Activated CD4-positive, alpha-beta T cell treated with anti-CD3 and anti-CD28 coated beads for 4 hours (primary cell): ENCODE measurements around the gene CD59.
A peak's percentile ranks its signal among the peaks of the same experiment; 100 is the strongest.
"Not testable (repeated sequence)": the region's sequence is repeated elsewhere in the genome, so short reads cannot be mapped to it uniquely, and the experiment has no call there.

ENCODE experiments used
- DNase-seq, 2 donors: peaks; one replicate each; pipeline ENCODE4 v3.0.0-alpha.2; 2020

The CD59 gene

GRCh38 chr11:33713151-33713855 is 22.9 kb downstream of the CD59 start:
- no peak for DNase-seq

GRCh38 chr11:33712436-33712835 is 23.8 kb downstream of the CD59 start:
- DNase-seq, result no peak

DNA sequence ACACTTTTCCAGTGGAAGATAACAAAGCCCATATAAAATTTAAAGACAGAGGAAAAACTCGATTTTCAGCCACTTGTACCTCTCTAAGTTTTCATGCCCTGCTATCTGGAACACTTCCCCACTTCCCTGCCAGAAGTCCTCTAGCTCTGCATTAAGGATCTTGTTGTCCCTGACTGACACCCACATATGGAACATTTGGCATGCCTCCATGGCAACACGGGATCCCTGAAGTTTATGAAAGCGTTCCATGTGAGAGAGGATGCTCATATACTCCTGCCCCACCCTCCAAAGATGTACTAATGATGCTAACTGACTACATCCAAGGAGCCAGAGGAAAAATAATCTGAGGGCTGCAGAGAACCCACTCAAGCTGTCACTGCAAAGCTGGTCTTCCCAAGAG is 26.8 kb downstream of the CD59 start:
- DNase-seq, result no peak

- DNase-seq, result no peak
Measured at GRCh38 chr11:33708985-33709384, 27.2 kb downstream of the CD59 start.

- DNase-seq, result not testable (repeated sequence)
Measured at GRCh38 chr11:33707831-33708230, 28.4 kb downstream of the CD59 start.

- no peak for DNase-seq
Measured at GRCh38 chr11:33706966-33707365, 29.3 kb downstream of the CD59 start.

DNA sequence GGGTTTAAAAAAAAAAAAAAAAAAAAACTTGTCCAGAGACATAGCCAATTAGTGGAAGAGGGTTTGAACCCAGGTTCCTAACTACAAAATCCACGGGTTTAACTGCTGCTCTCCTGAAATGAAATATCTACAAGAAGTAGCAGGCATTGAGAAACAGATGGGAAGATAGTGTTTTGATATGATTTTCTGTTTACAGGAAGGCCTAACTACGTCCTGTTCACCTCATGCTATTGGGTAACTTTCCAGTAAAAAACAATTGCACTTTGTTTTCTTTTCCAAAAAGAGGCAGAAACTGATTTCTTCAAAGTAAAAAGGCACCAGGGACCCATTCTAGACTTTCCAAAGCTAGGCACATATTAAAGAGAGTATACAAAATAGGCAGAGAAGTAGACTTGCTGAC is 29.7 kb downstream of the CD59 start:
- DNase-seq, result no peak

DNA sequence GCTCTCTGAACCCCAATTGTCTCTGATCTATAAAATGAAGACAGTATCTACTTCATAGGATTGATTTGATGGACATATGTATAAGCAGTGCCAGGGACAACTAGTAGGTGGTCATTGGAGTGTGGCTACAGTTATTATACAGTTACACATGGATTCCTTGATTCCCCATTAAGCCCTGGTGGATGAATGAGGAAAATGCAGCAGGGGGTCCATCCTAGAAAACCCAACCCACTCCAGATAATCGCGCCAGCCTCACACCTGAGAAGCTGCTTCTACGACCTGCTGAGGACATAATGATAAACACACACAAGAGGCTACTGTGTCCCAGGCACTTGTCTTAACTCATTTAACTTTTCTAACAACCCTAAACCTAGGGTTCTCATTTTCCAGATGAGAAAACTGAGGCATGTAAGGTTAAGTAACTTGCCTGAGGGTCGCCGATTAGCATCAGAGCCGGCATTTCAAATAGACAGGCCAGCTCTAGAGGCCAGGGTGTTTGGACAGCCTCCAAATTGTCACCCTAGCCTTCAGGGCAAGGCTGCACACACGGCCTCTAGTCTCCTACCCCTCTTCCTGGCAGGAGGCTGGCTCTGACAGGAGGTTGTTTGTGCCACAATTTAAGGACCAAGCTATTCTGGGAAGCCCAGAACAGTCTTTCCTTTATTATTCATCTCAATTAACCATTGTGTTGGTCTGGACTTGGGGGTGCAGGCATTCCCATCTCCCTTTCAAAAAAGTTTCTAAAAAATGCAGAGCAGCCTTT is 31.8 kb downstream of the CD59 start:
- no peak for DNase-seq

DNA sequence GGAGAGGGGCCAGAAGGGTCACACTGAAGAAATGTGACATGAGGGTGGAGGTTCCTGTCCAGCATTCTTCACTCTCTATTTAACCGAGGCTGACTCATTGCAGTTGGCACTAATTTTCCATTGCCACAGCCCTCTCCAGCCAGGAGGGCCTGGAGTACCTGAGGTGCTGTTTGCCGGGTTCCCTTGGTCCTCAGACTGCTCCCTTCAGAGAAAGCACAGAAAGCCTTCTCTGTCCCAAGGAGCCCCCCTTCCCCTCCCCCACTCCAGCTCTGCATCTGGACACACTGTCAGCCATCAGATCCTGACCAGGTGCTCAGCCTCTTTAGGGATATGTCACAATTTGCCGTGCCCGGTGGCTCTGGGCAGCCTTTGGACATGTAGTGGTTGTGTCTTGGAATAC is 32.4 kb downstream of the CD59 start:
- DNase-seq, result no peak

- no peak for DNase-seq
Measured at GRCh38 chr11:33703234-33703633, 33.0 kb downstream of the CD59 start.

DNA sequence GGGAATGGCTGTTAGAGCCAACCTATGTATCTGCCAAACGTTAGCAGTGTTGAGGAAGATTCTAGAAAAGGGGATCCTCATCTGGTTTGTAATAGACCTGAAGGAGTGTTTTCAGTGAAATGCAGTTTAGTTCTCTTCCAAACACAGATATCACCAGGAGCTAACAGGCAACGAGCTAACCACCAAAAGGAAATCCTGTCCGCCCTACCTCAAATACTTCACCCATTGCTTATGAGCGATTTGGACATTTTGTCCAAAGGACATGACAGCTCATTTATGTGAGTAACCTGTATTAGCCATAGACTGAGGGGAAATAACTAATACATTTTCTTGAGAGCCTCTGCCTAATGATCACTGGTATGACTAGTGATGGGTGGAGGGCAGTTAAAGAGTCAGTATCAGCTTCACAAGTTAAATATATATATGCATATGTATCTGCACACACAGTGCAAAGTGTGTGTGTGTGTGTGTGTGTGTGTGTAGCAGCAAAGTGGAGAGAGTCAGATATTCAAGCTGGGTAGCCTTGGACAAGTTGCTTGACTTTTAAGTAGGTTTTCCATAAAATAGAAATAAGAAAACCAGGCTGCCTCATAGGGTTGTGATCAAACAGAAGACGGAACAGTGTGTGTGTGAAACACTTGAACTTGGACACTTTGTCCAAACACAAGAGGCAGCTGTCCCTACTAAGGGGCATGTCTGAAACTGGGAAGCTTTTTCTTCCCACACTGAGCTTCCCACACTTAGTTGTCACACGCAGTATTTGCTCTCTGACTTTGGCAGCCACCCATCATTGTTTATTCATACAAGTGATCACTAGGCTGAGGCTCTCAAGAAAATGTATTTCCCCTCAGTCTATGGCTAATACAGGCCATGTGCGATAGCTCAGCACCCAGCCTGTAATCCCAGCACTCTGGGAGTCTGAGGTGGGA is 34.7 kb downstream of the CD59 start:
- DNase-seq, result no peak

DNA sequence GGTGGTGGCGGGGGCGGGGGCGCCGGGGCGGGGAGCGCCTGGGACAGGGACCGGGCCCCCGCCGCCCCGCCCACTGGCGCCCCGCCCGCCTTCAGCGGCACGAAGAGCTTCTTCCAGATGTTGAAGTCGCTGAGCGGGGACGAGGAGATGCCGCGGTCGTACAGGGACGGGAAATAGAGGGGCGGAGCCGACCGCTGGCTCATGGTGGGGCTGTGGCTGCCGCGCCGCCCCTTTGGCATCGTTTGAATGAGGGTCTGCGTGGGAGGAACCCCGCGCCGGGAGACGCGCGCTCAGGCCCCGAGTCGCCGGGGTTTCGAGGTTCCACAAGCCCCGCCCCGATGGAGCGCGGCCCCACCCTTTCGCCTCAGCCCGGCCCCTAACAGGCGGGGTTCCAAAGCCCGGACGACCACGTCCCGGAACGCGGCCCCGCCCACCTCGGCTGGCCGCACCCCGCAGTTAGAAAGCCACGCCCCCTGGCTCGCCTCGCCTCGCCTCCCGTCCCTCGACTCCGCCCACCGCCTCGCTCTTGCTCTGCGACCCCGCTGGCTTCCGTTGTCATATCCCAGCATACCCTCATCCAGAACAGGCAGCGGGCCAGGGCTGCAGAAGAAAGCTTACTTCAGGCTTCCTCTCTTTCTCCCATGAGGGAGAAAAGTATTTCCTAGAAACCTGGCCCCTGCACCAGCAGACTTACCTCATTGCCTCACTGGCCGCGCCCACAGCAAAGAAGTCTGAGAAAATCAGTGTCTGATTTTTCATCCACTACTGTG is 35.5 kb downstream of the CD59 start, which contains the start of gene C11orf91:
Gene C11orf91, minus strand, starts transcription at position 325 of the 770 bp plus-strand sequence. Its CDS starts 86 bp downstream, at position 239.
- DNase-seq, result peak; percentile 90 to 95

GRCh38 chr11:33700063-33700501 is 36.1 kb downstream of the CD59 start:
- DNase-seq, result no peak

DNA sequence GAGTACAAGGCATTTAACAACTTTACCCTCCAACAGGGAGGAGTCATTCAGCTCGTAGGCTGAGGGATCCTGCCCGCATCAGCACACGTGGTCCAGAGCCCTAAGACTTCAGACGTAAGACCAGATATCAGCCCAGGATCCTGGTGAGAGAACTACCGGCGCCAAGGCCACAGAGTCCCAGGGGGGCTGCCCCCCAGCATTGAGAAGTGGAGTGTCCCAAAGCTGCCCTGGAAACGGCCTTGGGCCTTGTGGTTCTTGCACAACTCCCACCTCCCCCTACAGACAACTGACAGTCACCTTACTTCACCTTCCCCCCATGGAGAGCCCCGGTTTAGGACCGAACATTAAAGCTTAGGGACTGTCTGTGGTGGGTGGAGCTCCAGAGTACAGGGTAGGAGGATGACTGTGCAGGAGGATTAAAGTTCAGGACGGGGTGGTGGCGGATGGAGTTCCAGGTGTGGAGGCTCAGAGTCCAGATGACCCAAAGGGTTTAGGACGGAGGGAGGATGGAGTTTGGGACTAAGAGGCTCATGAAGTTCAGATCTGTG is 36.6 kb downstream of the CD59 start:
- no peak for DNase-seq

GRCh38 chr11:33698921-33699320 is 37.3 kb downstream of the CD59 start:
- no peak for DNase-seq

DNA sequence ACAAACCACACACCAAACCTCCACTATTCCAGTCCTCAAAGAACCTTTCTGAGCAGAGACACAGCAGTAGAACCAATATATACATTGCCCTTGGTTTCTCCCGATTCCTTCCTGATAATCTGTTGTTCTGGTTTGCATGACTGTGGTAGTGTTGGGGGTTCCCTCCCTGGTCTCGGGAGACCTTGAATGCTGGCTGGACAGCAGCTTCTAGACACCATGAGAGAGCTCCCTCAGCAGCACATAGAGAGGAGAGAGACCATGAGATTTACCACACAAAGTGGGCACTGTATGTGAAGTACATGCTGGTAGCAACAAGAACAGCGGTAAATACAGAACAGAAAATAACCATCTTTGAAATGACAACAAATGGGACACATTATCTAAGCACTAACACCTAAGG is 38.2 kb downstream of the CD59 start:
- no peak for DNase-seq

GRCh38 chr11:33696931-33697638 is 39.1 kb downstream of the CD59 start:
- DNase-seq, result no peak

GRCh38 chr11:33696411-33696810 is 39.8 kb downstream of the CD59 start:
- no peak for DNase-seq

DNA sequence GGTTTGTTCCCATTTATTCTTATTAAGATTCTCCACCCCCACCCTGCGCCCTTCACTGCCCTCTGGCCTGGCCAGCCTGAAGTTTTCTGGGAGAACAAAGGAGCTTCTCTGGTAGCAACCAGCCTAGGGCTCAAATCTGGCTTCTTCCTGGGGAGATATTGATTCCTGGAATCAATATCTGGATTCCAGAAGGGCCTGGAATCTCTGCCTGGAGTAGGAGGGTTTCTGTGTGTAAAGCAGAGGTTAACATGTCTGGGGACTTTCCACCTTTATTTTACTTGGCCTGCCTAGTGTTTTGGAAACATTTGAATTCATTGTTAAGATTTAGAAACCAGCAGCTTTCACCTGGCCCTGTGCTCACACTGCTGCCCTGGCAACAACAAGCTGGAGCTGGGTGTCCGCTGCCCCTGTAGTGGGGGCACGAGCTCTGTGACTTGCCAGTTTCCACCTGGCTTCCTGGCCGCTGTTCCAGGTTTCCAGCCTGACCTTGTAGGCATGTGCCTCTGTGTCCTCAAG is 41.1 kb downstream of the CD59 start:
- no peak for DNase-seq

DNA sequence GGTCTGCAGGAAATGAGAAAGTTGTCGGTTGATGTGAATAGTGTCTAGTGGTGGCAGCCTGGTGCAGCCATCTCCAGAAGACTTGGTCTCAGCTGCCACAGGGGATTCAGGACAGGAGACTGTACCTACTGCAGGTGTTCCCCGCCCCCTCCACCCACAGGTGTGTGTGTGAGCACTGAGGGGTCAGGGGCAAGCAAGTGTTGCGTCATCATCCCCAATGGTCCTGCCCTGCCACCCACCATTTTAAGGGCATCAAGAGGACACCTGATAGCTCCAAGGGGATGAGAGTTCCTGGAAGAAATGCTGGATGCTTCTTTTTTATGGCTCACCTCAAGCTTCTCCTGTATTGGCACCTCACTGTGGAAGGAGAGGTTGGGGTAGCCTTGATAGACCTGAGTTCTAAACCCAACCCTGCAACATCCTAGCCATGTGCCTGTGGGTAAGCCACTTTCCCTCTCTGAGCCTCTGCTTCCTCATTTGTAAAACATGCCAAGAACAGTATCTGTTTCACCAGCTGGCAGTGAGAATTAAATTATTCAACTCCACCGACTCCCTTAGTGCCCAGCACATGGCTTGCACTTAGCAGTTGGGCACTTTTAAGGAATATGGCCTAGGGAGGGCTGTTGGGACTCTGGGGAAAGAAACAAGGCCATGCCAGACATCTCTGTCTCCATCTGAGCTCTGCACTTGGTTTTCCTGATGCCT is 41.7 kb downstream of the CD59 start:
- no peak for DNase-seq

DNA sequence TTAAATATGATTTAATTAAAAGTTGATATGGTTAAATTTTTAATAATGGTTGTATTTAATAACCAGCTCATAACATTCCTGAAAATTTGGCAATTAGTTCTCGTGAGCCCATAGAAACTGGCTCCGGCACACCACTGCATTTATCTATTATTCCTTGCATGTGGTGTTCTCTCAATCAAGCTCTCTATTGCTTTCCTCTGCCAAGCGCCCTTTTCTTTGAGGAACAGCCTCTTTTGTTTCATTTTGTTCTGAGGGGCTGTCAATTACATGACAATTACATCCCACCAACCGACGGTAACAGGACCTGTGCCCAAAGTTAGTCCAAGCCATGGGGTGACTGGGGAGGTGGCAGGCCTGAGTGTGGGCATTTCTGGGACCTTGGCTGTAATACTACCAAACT is 43.7 kb downstream of the CD59 start:
- DNase-seq, result no peak
